GM12878 (cell line): ENCODE results near the gene IGFBP2. TPM values are rescaled to one million over a fixed set of nuclear protein-coding genes. Genes with fewer than 3 reads are reported as not detected.

Experiments used
- ATAC-seq: fragments of 200-7000 bp; cut with Tn5 transposase; 3 replicates; pipeline ENCODE4 v1.9.1; 2020; ENCODE audit warnings: mild to moderate bottlenecking, moderate library complexity
- BruUV-seq: library from RNA; stranded (reverse); fragments of 400-500 nt; replicated peaks from 2 replicates; lab custom pipeline; 2021; lab: Mats Ljungman, UMichigan
- CTCF ChIA-PET: fragments of 300-600 bp; sonication (Branson Sonifier 250); formaldehyde crosslinking; extraction: SDS; loops from one replicate; lab custom pipeline; 2021; ENCODE audit warnings: inconsistent platforms; lab: Yijun Ruan, JAX
- POLR2A ChIA-PET: fragments of 350-600 bp; formaldehyde crosslinking; extraction: SDS; loops from one replicate; lab custom pipeline; 2021; ENCODE audit warnings: inconsistent platforms; lab: Charles Lee
- RAD21 ChIA-PET: fragments of 300-600 bp; sonication (Branson Sonifier 250); formaldehyde crosslinking; loops from one replicate; lab custom pipeline; 2023; ENCODE audit warnings: antibody characterized with exemption; ENCODE audit not compliant: unreplicated experiment; lab: Charles Lee
- SMC1A ChIA-PET: fragments of 300-600 bp; sonication (Branson Sonifier 250); formaldehyde crosslinking; loops from one replicate; lab custom pipeline; 2023; ENCODE audit not compliant: unreplicated experiment, uncharacterized antibody; lab: Charles Lee
- DNase-seq: peaks from one replicate; pipeline ENCODE4 v3.0.0-alpha.2; 2011; ENCODE audit warnings: low read depth, low spot score
- FAIRE-seq: peaks from 3 replicates; lab custom pipeline; 2011; peaks lifted over from hg19 to GRCh38; lab: Jason Lieb, UNC
- H2AFZ ChIP-seq: 2 replicates; pipeline ENCODE4 v1.6.0; 2011; ENCODE audit warnings: low read depth, low read length, control low read depth; ENCODE audit not compliant: control insufficient read depth
- H3K27ac ChIP-seq: 2 replicates; pipeline ENCODE4 v1.5.1; 2011; ENCODE audit warnings: control low read depth; ENCODE audit not compliant: control insufficient read depth, insufficient read depth
- H3K27me3 ChIP-seq, 2 experiments: replicated peaks in 1 of 2; 2 replicates each; pipeline versions ENCODE4 v1.6.0 to v1.6.1; 2011; ENCODE audit warnings: low read length in 1 of 2; ENCODE audit not compliant: control insufficient read depth in 2 of 2, insufficient read depth in 2 of 2
- H3K36me3 ChIP-seq, 2 experiments: 2 replicates each; pipeline ENCODE4 v1.5.1; 2011; ENCODE audit warnings: low read length in 1 of 2; ENCODE audit not compliant: control insufficient read depth in 2 of 2, insufficient read depth in 2 of 2
- H3K4me1 ChIP-seq: 2 replicates; pipeline ENCODE4 v1.6.1; 2011; ENCODE audit warnings: mild to moderate bottlenecking, low read length, moderate library complexity, mixed read lengths; ENCODE audit not compliant: control insufficient read depth, insufficient read depth
- H3K4me2 ChIP-seq: 2 replicates; pipeline ENCODE4 v1.6.0; 2011; ENCODE audit warnings: control low read depth; ENCODE audit not compliant: control insufficient read depth, insufficient read depth
- H3K4me3 ChIP-seq: fragments of 200-600 bp; sonication (generic); 2 replicates; pipeline ENCODE4 v1.5.1; 2016
- H3K79me2 ChIP-seq: 2 replicates; pipeline ENCODE4 v1.6.0; 2011; ENCODE audit warnings: low read length; ENCODE audit not compliant: control insufficient read depth, insufficient read depth
- H3K9ac ChIP-seq: 2 replicates; pipeline ENCODE4 v1.8.0; 2011; ENCODE audit warnings: low read length, control low read depth, mixed read lengths; ENCODE audit not compliant: control insufficient read depth, insufficient read depth
- H3K9me3 ChIP-seq: replicated peaks from 3 replicates; pipeline ENCODE4 v1.5.1; 2011; ENCODE audit warnings: mild to moderate bottlenecking, low read length; ENCODE audit not compliant: control insufficient read depth, insufficient read depth
- H4K20me1 ChIP-seq: 2 replicates; pipeline ENCODE4 v1.6.0; 2011; ENCODE audit not compliant: control insufficient read depth, insufficient read depth
- EP300 ChIP-seq, 2 experiments: fragments of 150-350 bp in 1 of 2; IDR thresholded peaks; 2 replicates each; pipeline ENCODE4 v1.6.1; 2011 to 2012; ENCODE audit warnings: low read depth in 2 of 2, low read length in 2 of 2, borderline replicate concordance in 1 of 2, improper control_type of control experiment in 1 of 2, inconsistent platforms in 1 of 2; ENCODE audit not compliant: control insufficient read depth in 1 of 2
- JUND ChIP-seq: IDR thresholded peaks from 2 replicates; pipeline ENCODE4 v1.6.1; 2012; ENCODE audit warnings: low read depth, mild to moderate bottlenecking, low read length, improper control_type of control experiment, moderate library complexity
- KDM1A ChIP-seq: fragments of 200-600 bp; sonication (generic); IDR thresholded peaks from 2 replicates; pipeline ENCODE4 v1.6.1; 2016; ENCODE audit warnings: borderline replicate concordance
- WGBS: methylation state at CpG from one replicate; pipeline ENCODE4 v1.1.6; 2016; ENCODE audit warnings: low lambda C conversion rate; ENCODE audit not compliant: insufficient replicate concordance, insufficient coverage; ENCODE audit errors: missing lambda C conversion rate; 5-methylcytosine and 5-hydroxymethylcytosine counted together
- in situ Hi-C: fragments of 300-500 bp; cut with MboI; formaldehyde crosslinking; loops from 9 replicates; pipeline ENCODE4 v1.14.3; 2018; ENCODE audit warnings: mixed read lengths
- intact Hi-C: fragments of 100-400 bp; cut with micrococcal nuclease; formaldehyde crosslinking; loops from one replicate; pipeline ENCODE4 v1.14.2; 2022; ENCODE audit not compliant: unreplicated experiment
- polyA plus RNA-seq, 11 experiments: library from polyadenylated mRNA; depleted of rRNA in 4 of 11; unstranded in 6 of 11; stranded (reverse) in 5 of 11; fragments of >200 nt; fragmentation: Nextera tagmentation in 4 of 11; fragmentation: Illumina TruSeq in 1 of 11; extraction: Ambion mirVana in 4 of 11; extraction: Trizol in 1 of 11; gene quantifications; 1 replicate in 1 of 11; 2 replicates in 10 of 11; pipeline versions ENCODE4 v1.2.1 to v1.2.3, GENCODE V29; 2011 to 2016; ENCODE audit warnings: inconsistent platforms in 2 of 11, missing spikeins in 2 of 11, low read depth in 1 of 11
- total RNA-seq, 4 experiments: library from RNA; depleted of rRNA in 3 of 4; stranded (reverse); fragments of >200 nt in 3 of 4; fragmentation: Illumina TruSeq in 1 of 4; extraction: Trizol in 1 of 4; gene quantifications; 2 replicates each; pipeline versions ENCODE4 v1.2.1 to v1.2.3, GENCODE V29; 2013 to 2021
- TF ChIP-seq, protein P1 (sequence below): fragments of 450-650 bp; formaldehyde crosslinking; IDR thresholded peaks from 2 replicates; pipeline ENCODE4 v1.5.0; 2022; ENCODE audit warnings: mild to moderate bottlenecking, missing genetic modification characterization
- TF ChIP-seq, protein P2 (sequence below): fragments of 450-650 bp; IDR thresholded peaks from 2 replicates; pipeline ENCODE4 v1.6.1; 2017; ENCODE audit warnings: mild to moderate bottlenecking
- TF ChIP-seq, protein P3 (sequence below): fragments of 450-650 bp; formaldehyde crosslinking; IDR thresholded peaks from 2 replicates; pipeline ENCODE4 v1.4.0; 2020; ENCODE audit warnings: mild to moderate bottlenecking, moderate library complexity

IGFBP2 gene
- total and polyA plus RNA-seq, 10 of the 15 experiments (the other 5 are each of a cell fraction or from before 2014, with no cell fraction given) = 0.11 to 1.5 (median 0.38) TPM; not detected in 5

DNA sequence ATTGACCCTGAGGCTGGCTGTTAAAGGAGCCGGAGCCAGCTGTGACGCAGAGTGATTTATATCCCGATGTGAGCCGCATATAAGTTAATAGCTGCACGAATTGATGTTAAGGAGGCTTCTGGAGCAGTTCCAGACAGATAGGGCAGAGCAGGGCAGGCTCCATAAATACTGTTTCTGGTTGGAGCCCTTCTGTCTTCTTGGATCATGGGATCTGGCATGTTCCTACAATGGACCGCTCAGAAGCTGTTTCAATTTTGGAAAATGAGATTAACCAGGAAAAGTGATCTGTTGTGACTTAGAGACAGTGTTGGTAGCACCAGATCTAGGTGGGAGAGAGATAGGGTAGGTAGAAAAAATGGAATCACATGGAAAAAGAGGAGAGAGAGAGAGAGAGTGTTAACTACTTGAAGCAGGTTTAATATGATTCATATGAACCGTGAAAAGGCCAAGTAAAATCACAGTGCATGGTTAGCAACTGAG, 66.9 kb downstream of the IGFBP2 start:
- SMC1A ChIA-PET = interaction anchor here (0.6 to 1.7 kb wide), 3 partner anchors 46 to 810 kb away, joined by 3 to 9 read pairs (median 3); no protein-coding TSS in a partner anchor
- no peak overlapping the region for H2AFZ ChIP-seq
- RAD21 ChIA-PET = interaction anchor here (1.2 kb wide), 1 partner anchor 1013 kb away, joined by 3 read pairs; no protein-coding TSS in a partner anchor
- ATAC-seq (no peak), FAIRE-seq (no peak), DNase-seq (no peak)
- TF ChIP-seq EP300 (IDR thresholded peaks at IDR 0.05; ENCODE audit: borderline replicate concordance in 1 of 2, control insufficient read depth in 1 of 2, low read depth in 2 of 2, low read length in 2 of 2) (no peak), KDM1A (no peak), JUND (no peak)
- TF ChIP-seq, protein P1, sequence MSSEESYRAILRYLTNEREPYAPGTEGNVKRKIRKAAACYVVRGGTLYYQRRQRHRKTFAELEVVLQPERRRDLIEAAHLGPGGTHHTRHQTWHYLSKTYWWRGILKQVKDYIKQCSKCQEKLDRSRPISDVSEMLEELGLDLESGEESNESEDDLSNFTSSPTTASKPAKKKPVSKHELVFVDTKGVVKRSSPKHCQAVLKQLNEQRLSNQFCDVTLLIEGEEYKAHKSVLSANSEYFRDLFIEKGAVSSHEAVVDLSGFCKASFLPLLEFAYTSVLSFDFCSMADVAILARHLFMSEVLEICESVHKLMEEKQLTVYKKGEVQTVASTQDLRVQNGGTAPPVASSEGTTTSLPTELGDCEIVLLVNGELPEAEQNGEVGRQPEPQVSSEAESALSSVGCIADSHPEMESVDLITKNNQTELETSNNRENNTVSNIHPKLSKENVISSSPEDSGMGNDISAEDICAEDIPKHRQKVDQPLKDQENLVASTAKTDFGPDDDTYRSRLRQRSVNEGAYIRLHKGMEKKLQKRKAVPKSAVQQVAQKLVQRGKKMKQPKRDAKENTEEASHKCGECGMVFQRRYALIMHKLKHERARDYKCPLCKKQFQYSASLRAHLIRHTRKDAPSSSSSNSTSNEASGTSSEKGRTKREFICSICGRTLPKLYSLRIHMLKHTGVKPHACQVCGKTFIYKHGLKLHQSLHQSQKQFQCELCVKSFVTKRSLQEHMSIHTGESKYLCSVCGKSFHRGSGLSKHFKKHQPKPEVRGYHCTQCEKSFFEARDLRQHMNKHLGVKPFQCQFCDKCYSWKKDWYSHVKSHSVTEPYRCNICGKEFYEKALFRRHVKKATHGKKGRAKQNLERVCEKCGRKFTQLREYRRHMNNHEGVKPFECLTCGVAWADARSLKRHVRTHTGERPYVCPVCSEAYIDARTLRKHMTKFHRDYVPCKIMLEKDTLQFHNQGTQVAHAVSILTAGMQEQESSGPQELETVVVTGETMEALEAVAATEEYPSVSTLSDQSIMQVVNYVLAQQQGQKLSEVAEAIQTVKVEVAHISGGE (CRISPR knock-in tag) = no peak
- TF ChIP-seq, protein P2, sequence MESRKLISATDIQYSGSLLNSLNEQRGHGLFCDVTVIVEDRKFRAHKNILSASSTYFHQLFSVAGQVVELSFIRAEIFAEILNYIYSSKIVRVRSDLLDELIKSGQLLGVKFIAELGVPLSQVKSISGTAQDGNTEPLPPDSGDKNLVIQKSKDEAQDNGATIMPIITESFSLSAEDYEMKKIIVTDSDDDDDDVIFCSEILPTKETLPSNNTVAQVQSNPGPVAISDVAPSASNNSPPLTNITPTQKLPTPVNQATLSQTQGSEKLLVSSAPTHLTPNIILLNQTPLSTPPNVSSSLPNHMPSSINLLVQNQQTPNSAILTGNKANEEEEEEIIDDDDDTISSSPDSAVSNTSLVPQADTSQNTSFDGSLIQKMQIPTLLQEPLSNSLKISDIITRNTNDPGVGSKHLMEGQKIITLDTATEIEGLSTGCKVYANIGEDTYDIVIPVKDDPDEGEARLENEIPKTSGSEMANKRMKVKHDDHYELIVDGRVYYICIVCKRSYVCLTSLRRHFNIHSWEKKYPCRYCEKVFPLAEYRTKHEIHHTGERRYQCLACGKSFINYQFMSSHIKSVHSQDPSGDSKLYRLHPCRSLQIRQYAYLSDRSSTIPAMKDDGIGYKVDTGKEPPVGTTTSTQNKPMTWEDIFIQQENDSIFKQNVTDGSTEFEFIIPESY = no peak
- TF ChIP-seq, protein P3, sequence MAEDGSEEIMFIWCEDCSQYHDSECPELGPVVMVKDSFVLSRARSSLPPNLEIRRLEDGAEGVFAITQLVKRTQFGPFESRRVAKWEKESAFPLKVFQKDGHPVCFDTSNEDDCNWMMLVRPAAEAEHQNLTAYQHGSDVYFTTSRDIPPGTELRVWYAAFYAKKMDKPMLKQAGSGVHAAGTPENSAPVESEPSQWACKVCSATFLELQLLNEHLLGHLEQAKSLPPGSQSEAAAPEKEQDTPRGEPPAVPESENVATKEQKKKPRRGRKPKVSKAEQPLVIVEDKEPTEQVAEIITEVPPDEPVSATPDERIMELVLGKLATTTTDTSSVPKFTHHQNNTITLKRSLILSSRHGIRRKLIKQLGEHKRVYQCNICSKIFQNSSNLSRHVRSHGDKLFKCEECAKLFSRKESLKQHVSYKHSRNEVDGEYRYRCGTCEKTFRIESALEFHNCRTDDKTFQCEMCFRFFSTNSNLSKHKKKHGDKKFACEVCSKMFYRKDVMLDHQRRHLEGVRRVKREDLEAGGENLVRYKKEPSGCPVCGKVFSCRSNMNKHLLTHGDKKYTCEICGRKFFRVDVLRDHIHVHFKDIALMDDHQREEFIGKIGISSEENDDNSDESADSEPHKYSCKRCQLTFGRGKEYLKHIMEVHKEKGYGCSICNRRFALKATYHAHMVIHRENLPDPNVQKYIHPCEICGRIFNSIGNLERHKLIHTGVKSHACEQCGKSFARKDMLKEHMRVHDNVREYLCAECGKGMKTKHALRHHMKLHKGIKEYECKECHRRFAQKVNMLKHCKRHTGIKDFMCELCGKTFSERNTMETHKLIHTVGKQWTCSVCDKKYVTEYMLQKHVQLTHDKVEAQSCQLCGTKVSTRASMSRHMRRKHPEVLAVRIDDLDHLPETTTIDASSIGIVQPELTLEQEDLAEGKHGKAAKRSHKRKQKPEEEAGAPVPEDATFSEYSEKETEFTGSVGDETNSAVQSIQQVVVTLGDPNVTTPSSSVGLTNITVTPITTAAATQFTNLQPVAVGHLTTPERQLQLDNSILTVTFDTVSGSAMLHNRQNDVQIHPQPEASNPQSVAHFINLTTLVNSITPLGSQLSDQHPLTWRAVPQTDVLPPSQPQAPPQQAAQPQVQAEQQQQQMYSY (CRISPR knock-in tag) = no peak
- no peaks in the 10 kb centered on the region for H3K79me2 ChIP-seq
- CTCF ChIA-PET = interaction anchor here (0.6 to 3.5 kb wide), 6 partner anchors 19 to 951 kb away, joined by 3 to 26 read pairs (median 4); no protein-coding TSS in a partner anchor
- H3K4me2 ChIP-seq = no peak overlapping the region
- H3K4me3 ChIP-seq = no peak overlapping the region
- no peaks in the 10 kb centered on the region for H3K36me3 ChIP-seq
- H4K20me1 ChIP-seq = no peaks in the 10 kb centered on the region
- in situ Hi-C loops (loop anchor here (10.0 kb wide), 1 partner anchor 465 kb away; no protein-coding TSS in a partner anchor), intact Hi-C loops (loop anchor here (2.0 kb wide), 1 partner anchor 467 kb away; no protein-coding TSS in a partner anchor)
- H3K27ac ChIP-seq = no peak overlapping the region
- peaks cover 2 to 6% of the 10 kb centered on the region in 2 experiments; a peak in 3 of 4 replicates for H3K27me3 ChIP-seq
- no peak overlapping the region for H3K9ac ChIP-seq
- no TSS peak for BruUV-seq
- no peaks in the 10 kb centered on the region for H3K9me3 ChIP-seq
- H3K4me1 ChIP-seq = no peaks in the 10 kb centered on the region
- POLR2A ChIA-PET = interaction anchor here (0.5 kb wide), 1 partner anchor 260 kb away, joined by 3 read pairs; no protein-coding TSS in a partner anchor
- whole genome bisulfite sequencing = 38% methylated on average over 7 of the region's 7 CpGs
